ENCODE measurements around the gene ZWILCH. TPM values are rescaled to one million over a fixed set of nuclear protein-coding genes. Genes with fewer than 3 reads are reported as not detected.

Gene ZWILCH
- total RNA-seq, 1 experiment from 2014 or later = 50.2 TPM

GRCh38 chr15:66598095-66598815 is 93.1 kb downstream of the ZWILCH start:
- POLR2A ChIA-PET = no interaction called here
- Mint-ChIP-seq H3K27ac (no peak overlapping the region), H3K9me3 (no peaks in the 10 kb centered on the region), H3K27me3 (ENCODE audit: low read depth) (no peaks in the 10 kb centered on the region), H3K4me1 (no peaks in the 10 kb centered on the region), H3K4me3 (no peak overlapping the region), H3K36me3 (no peaks in the 10 kb centered on the region)
- CTCF ChIA-PET = no interaction called here
- DNase-seq (ENCODE audit: low spot score) (no peak), ATAC-seq (no peak)
- no peak for TF ChIP-seq ETV6 (CRISPR knock-in tag; IDR thresholded peaks at IDR 0.05)
- TF ChIP-seq TP53 (CRISPR knock-in tag; IDR thresholded peaks at IDR 0.05) = no peak
- TF ChIP-seq NFYB (CRISPR knock-in tag; conservative IDR thresholded peaks at IDR 0.05; ENCODE audit: low read depth) = no peak
- no peak for TF ChIP-seq ESRRA (CRISPR knock-in tag; IDR thresholded peaks at IDR 0.05; ENCODE audit: borderline replicate concordance)
- TF ChIP-seq HMGXB4 (CRISPR knock-in tag; IDR thresholded peaks at IDR 0.05) = no peak
- TF ChIP-seq RELA (CRISPR knock-in tag; IDR thresholded peaks at IDR 0.05; ENCODE audit: borderline replicate concordance) = no peak
- no peak for TF ChIP-seq ZSCAN18 (CRISPR knock-in tag; IDR thresholded peaks at IDR 0.05)
- no peak for TF ChIP-seq CREM (CRISPR knock-in tag; IDR thresholded peaks at IDR 0.05)
- TF ChIP-seq SMAD4 (CRISPR knock-in tag; IDR thresholded peaks at IDR 0.05) = no peak
- no peak for TF ChIP-seq USF2 (CRISPR knock-in tag; IDR thresholded peaks at IDR 0.05)
- no peak for TF ChIP-seq SP1 (CRISPR knock-in tag; conservative IDR thresholded peaks at IDR 0.05)
- no peak for TF ChIP-seq ZNF423 (CRISPR knock-in tag; IDR thresholded peaks at IDR 0.05)
- no peak for TF ChIP-seq SOX15 (CRISPR knock-in tag; IDR thresholded peaks at IDR 0.05)
- no peak for TF ChIP-seq ATF6 (CRISPR knock-in tag; IDR thresholded peaks at IDR 0.05)
- TF ChIP-seq MXD4 (CRISPR knock-in tag; IDR thresholded peaks at IDR 0.05; ENCODE audit: borderline replicate concordance) = no peak
- TF ChIP-seq ZNF281 (CRISPR knock-in tag; IDR thresholded peaks at IDR 0.05) = no peak
- no peak for TF ChIP-seq AFF4 (CRISPR knock-in tag; IDR thresholded peaks at IDR 0.05; ENCODE audit: borderline replicate concordance)
- no peak for TF ChIP-seq JUN (CRISPR knock-in tag; IDR thresholded peaks at IDR 0.05)
- no peak for TF ChIP-seq ZNF263 (CRISPR knock-in tag; IDR thresholded peaks at IDR 0.05; ENCODE audit: low read depth)
- TF ChIP-seq NR2C2 (CRISPR knock-in tag; IDR thresholded peaks at IDR 0.05) = no peak

All from WTC11 (cell line).